Endodermal cell (in vitro differentiated cells): ENCODE data around the gene GRID1. TPM values are rescaled to one million over a fixed set of nuclear protein-coding genes. Genes with fewer than 3 reads are reported as not detected.

Source experiments
- DNase-seq: peaks from one replicate; pipeline ENCODE4 v3.0.0-alpha.2; 2017
- H3K27ac ChIP-seq: 2 replicates; pipeline ENCODE4 v1.5.1; 2013; ENCODE audit warnings: mild to moderate bottlenecking, low read depth, low read length, moderate library complexity
- H3K27me3 ChIP-seq: 2 replicates; pipeline ENCODE4 v1.6.1; 2013; ENCODE audit warnings: mild to moderate bottlenecking, low read length, moderate library complexity; ENCODE audit not compliant: insufficient read depth, control insufficient read depth, poor library complexity, severe bottlenecking
- H3K36me3 ChIP-seq: 2 replicates; pipeline ENCODE4 v1.7.0; 2013; ENCODE audit warnings: mild to moderate bottlenecking, low read length, moderate library complexity; ENCODE audit not compliant: control insufficient read depth, insufficient read depth
- H3K4me1 ChIP-seq: one replicate; pipeline ENCODE4 v1.7.0; 2013; ENCODE audit warnings: low read length; ENCODE audit not compliant: control insufficient read depth, insufficient read depth
- H3K4me3 ChIP-seq: 2 replicates; pipeline ENCODE4 v1.5.1; 2013; ENCODE audit warnings: mild to moderate bottlenecking, low read length, moderate library complexity
- H3K9ac ChIP-seq: 2 replicates; pipeline ENCODE4 v1.6.1; 2013; ENCODE audit warnings: mild to moderate bottlenecking, low read length, moderate library complexity; ENCODE audit not compliant: poor library complexity, severe bottlenecking; ENCODE audit errors: extremely low read depth
- H3K9me3 ChIP-seq: 2 replicates; pipeline ENCODE4 v1.6.1; 2013; ENCODE audit warnings: mild to moderate bottlenecking, low read length, moderate library complexity; ENCODE audit not compliant: control insufficient read depth
- H3K27ac Mint-ChIP-seq: 2 replicates; pipeline ENCODE4 v1.8.0; 2020; ENCODE audit warnings: mixed read lengths
- H3K27me3 Mint-ChIP-seq: 2 replicates; pipeline ENCODE4 v1.8.0; 2021; ENCODE audit warnings: mild to moderate bottlenecking, mixed read lengths; ENCODE audit not compliant: insufficient read depth
- H3K36me3 Mint-ChIP-seq: 2 replicates; pipeline ENCODE4 v1.8.0; 2020; ENCODE audit warnings: low read depth, mixed read lengths
- H3K4me1 Mint-ChIP-seq: 2 replicates; pipeline ENCODE4 v1.8.0; 2020; ENCODE audit warnings: mixed read lengths
- H3K4me3 Mint-ChIP-seq: 2 replicates; pipeline ENCODE4 v1.8.0; 2020; ENCODE audit warnings: mild to moderate bottlenecking, moderate library complexity, mixed read lengths
- H3K9me3 Mint-ChIP-seq: 2 replicates; pipeline ENCODE4 v1.8.0; 2020; ENCODE audit warnings: mild to moderate bottlenecking, mixed read lengths
- CTCF ChIP-seq: fragments of 200-600 bp; sonication (generic); conservative IDR thresholded peaks from 2 replicates; pipeline ENCODE4 v1.5.0; 2021; ENCODE audit warnings: antibody characterized with exemption, mild to moderate bottlenecking
- WGBS, 2 experiments: methylation state at CpG; one replicate each; pipeline versions ENCODE4 v1.1.5 to v1.1.7; 2013; ENCODE audit warnings: missing lambda C conversion rate in 2 of 2, mixed read lengths in 1 of 2; ENCODE audit not compliant: insufficient coverage in 1 of 2, insufficient read length in 1 of 2; 5-methylcytosine and 5-hydroxymethylcytosine counted together
- total RNA-seq, 2 donors: library from RNA; stranded (reverse); fragmentation: NEBNext Ultra II Directional in 1 of 2; extraction: Animal tissue kit (Norgen Biotek cat#: 25700) in 1 of 2; gene quantifications; 2 replicates in 1 of 2; 3 replicates in 1 of 2; pipeline ENCODE4 v1.2.1, GENCODE V29; 2021

GRID1 gene
- total RNA-seq, 2 donors from 2014 or later, result 0.13 to 0.53 TPM

DNA sequence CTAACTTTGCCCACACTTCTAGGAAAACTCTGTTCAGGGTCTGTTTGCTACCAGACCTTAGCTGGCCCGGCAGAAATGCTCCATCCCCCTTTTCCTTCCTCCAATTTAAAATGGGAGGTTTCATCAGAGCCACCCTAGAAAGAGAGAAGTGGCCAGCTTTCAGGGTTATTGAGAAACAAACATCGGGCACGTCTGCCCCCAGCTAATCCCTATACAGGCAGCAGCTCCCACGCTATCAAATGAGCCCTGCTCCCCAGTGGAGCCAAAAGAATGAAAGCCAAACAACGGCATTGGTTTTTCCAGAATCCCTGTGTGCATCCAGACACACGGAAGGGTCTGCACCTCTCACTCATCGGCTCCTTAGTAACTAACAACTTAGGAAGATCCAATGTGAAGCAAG is 132.5 kb downstream of the GRID1 start:
- Histone ChIP-seq H3K27ac (peak overlapping the region; percentile 68), H3K27me3 (no peaks in the 10 kb centered on the region), H3K4me3 (no peak overlapping the region), H3K4me1 (peaks cover 5% of the 10 kb centered on the region), H3K9me3 (no peaks in the 10 kb centered on the region), H3K36me3 (no peaks in the 10 kb centered on the region), H3K9ac (no peak overlapping the region)
- H3K4me3 Mint-ChIP-seq, result no peak overlapping the region
- H3K27ac Mint-ChIP-seq, result no peak overlapping the region
- DNase-seq, result no peak
- peaks cover 22% of the 10 kb centered on the region for H3K4me1 Mint-ChIP-seq
- WGBS, 2 experiments, result 57 to 58% methylated on average over 4 to 7 of the region's 7 CpGs
- H3K9me3 Mint-ChIP-seq, result peaks cover 27% of the 10 kb centered on the region
- no peaks in the 10 kb centered on the region for H3K27me3 Mint-ChIP-seq
- no peak for TF ChIP-seq CTCF
- H3K36me3 Mint-ChIP-seq, result no peaks in the 10 kb centered on the region

DNA sequence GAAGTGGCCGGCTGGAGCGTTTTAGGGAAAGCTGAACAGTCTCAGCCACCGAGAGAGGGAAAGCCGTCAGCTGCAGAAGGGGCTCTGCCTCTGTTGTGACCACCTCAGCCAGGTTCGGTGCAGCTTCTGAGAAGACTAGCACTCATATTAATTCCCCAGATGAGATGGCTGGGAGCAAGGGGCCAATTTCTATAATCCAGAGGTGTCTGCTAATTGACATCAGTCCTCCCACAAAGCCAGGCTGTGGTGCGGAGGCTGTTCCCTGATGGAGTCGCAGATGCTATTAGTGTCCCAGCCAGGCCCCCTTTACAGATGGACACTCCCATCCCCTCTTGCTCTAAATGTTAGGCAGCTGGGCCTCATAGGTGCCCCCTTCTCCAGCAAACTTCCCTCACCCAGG is 133.5 kb downstream of the GRID1 start:
- Mint-ChIP-seq H3K27me3 (no peaks in the 10 kb centered on the region), H3K9me3 (peaks cover 17% of the 10 kb centered on the region), H3K4me3 (no peak overlapping the region), H3K27ac (no peak overlapping the region), H3K36me3 (no peaks in the 10 kb centered on the region), H3K4me1 (peaks cover 22% of the 10 kb centered on the region)
- Histone ChIP-seq H3K9me3 (no peaks in the 10 kb centered on the region), H3K36me3 (no peaks in the 10 kb centered on the region), H3K27me3 (no peaks in the 10 kb centered on the region), H3K4me1 (peaks cover 5% of the 10 kb centered on the region), H3K4me3 (no peak overlapping the region), H3K9ac (no peak overlapping the region), H3K27ac (no peak overlapping the region)
- TF ChIP-seq CTCF, result no peak
- peak; percentile 63 for DNase-seq
- WGBS, 2 experiments, result 58 to 70% methylated on average over 4 to 7 of the region's 7 CpGs

DNA sequence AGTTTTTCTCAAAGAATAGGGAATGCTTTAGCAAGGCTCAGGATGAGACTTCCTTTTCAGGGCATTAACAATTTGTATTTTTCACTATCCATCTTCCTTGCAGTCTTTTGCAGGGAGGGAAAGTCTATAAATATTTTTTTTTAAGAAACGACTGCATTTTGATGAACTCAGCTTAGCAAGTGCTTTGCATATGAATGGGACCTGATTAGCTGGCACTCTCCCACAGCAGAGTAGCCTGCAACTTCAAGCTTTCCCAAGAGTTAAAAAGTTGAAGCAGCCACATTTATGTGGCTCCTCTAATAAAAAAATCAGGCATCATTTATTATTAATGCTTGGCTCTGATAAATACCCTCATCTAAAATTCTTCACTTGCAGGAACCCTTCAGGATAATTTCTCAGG is 134.0 kb downstream of the GRID1 start:
- H3K4me3 Mint-ChIP-seq, result no peak overlapping the region
- no peaks in the 10 kb centered on the region for H3K27me3 Mint-ChIP-seq
- peaks cover 22% of the 10 kb centered on the region for H3K4me1 Mint-ChIP-seq
- TF ChIP-seq CTCF, result no peak
- H3K27me3 ChIP-seq, result no peaks in the 10 kb centered on the region
- H3K9me3 Mint-ChIP-seq, result peaks cover 12% of the 10 kb centered on the region
- no peaks in the 10 kb centered on the region for H3K36me3 ChIP-seq
- no peaks in the 10 kb centered on the region for H3K9me3 ChIP-seq
- H3K9ac ChIP-seq, result no peak overlapping the region
- H3K4me1 ChIP-seq, result peaks cover 5% of the 10 kb centered on the region
- no peaks in the 10 kb centered on the region for H3K36me3 Mint-ChIP-seq
- no peak for DNase-seq
- no peak overlapping the region for H3K27ac ChIP-seq
- no peak overlapping the region for H3K27ac Mint-ChIP-seq
- 15 to 17% methylated on average over 1 of the region's 1 CpG for WGBS, 2 experiments
- no peak overlapping the region for H3K4me3 ChIP-seq
